H9 (cell line): ENCODE measurements around the gene PROC. TPM values are rescaled to one million over a fixed set of nuclear protein-coding genes. Genes with fewer than 3 reads are reported as not detected.

ENCODE experiments used
- DNase-seq: peaks from one replicate; pipeline ENCODE4 v3.0.0-alpha.2; 2017
- H2AFZ ChIP-seq: one replicate; pipeline ENCODE4 v1.6.1; 2013; ENCODE audit warnings: mild to moderate bottlenecking, low read length, control low read depth, moderate library complexity
- H2AK5ac ChIP-seq: 2 replicates; pipeline ENCODE4 v1.6.1; 2013; ENCODE audit warnings: low read length, control low read depth, mixed read lengths; ENCODE audit not compliant: insufficient read length
- H2BK120ac ChIP-seq: one replicate; pipeline ENCODE4 v1.6.1; 2013; ENCODE audit warnings: low read depth, mild to moderate bottlenecking, low read length, control low read depth, inconsistent platforms; ENCODE audit not compliant: poor library complexity, severe bottlenecking
- H2BK12ac ChIP-seq: 2 replicates; pipeline ENCODE4 v1.6.1; 2013; ENCODE audit warnings: low read length, control low read depth, mixed read lengths, low read depth; ENCODE audit not compliant: insufficient read length
- H2BK15ac ChIP-seq: 2 replicates; pipeline ENCODE4 v1.6.1; 2013; ENCODE audit warnings: low read depth, low read length, control low read depth
- H2BK20ac ChIP-seq: one replicate; pipeline ENCODE4 v1.6.1; 2013; ENCODE audit warnings: low read depth, mild to moderate bottlenecking, low read length, control low read depth, inconsistent platforms; ENCODE audit not compliant: poor library complexity, severe bottlenecking
- H2BK5ac ChIP-seq: 2 replicates; pipeline ENCODE4 v1.6.1; 2013; ENCODE audit warnings: low read length, control low read depth, mixed read lengths; ENCODE audit not compliant: insufficient read length
- H3K14ac ChIP-seq: 2 replicates; pipeline ENCODE4 v1.6.1; 2013; ENCODE audit warnings: low read length, control low read depth; ENCODE audit not compliant: insufficient read depth
- H3K18ac ChIP-seq: 2 replicates; pipeline ENCODE4 v1.6.1; 2013; ENCODE audit warnings: low read depth, mild to moderate bottlenecking, mixed read lengths, low read length, control low read depth; ENCODE audit not compliant: insufficient read length
- H3K23ac ChIP-seq: 2 replicates; pipeline ENCODE4 v1.6.1; 2013; ENCODE audit warnings: low read length, control low read depth, mixed read lengths, low read depth; ENCODE audit not compliant: insufficient read length
- H3K23me2 ChIP-seq: 2 replicates; pipeline ENCODE4 v1.6.1; 2013; ENCODE audit warnings: low read depth, mild to moderate bottlenecking, mixed read lengths, low read length, control low read depth; ENCODE audit not compliant: insufficient read length, poor library complexity, severe bottlenecking
- H3K27ac ChIP-seq: 2 replicates; pipeline ENCODE4 v1.5.1; 2013; ENCODE audit warnings: low read length, control low read depth, mixed read lengths, low read depth; ENCODE audit not compliant: insufficient read length
- H3K27me3 ChIP-seq: 2 replicates; pipeline ENCODE4 v1.6.1; 2013; ENCODE audit warnings: low read length, control low read depth, inconsistent platforms; ENCODE audit not compliant: insufficient read depth
- H3K4ac ChIP-seq: 2 replicates; pipeline ENCODE4 v1.6.1; 2013; ENCODE audit warnings: low read depth, mild to moderate bottlenecking, control low read depth, inconsistent platforms, low read length, moderate library complexity
- H3K4me1 ChIP-seq: 2 replicates; pipeline ENCODE4 v1.6.1; 2013; ENCODE audit warnings: low read length, control low read depth, inconsistent platforms; ENCODE audit not compliant: insufficient read depth
- H3K4me2 ChIP-seq: 2 replicates; pipeline ENCODE4 v1.6.1; 2013; ENCODE audit warnings: low read length, control low read depth, mixed read lengths; ENCODE audit not compliant: insufficient read length, insufficient read depth
- H3K56ac ChIP-seq: 2 replicates; pipeline ENCODE4 v1.6.1; 2013; ENCODE audit warnings: low read depth, mild to moderate bottlenecking, mixed read lengths, low read length, control low read depth; ENCODE audit not compliant: insufficient read length
- H3K79me1 ChIP-seq: 2 replicates; pipeline ENCODE4 v1.6.1; 2013; ENCODE audit warnings: low read depth, mild to moderate bottlenecking, moderate library complexity, low read length, control low read depth, inconsistent platforms; ENCODE audit not compliant: insufficient read depth, poor library complexity, severe bottlenecking
- H3K79me2 ChIP-seq: 2 replicates; pipeline ENCODE4 v1.6.1; 2013; ENCODE audit warnings: low read length, control low read depth, inconsistent platforms; ENCODE audit not compliant: insufficient read depth
- H3K9ac ChIP-seq: 2 replicates; pipeline ENCODE4 v1.6.1; 2013; ENCODE audit warnings: low read length, control low read depth, mixed read lengths; ENCODE audit not compliant: insufficient read length; ENCODE audit errors: extremely low read depth
- H3K9me3 ChIP-seq: one replicate; pipeline ENCODE4 v1.6.1; 2013; ENCODE audit warnings: low read depth, low read length, inconsistent platforms; ENCODE audit not compliant: control insufficient read depth
- H3T11ph ChIP-seq: one replicate; pipeline ENCODE4 v1.6.1; 2013; ENCODE audit warnings: mild to moderate bottlenecking, low read length, control low read depth, inconsistent platforms
- H4K20me1 ChIP-seq: one replicate; pipeline ENCODE4 v1.6.1; 2013; ENCODE audit not compliant: control insufficient read depth, insufficient read length, insufficient read depth
- H4K5ac ChIP-seq: 2 replicates; pipeline ENCODE4 v1.6.1; 2013; ENCODE audit warnings: low read depth, mild to moderate bottlenecking, mixed read lengths, low read length, control low read depth; ENCODE audit not compliant: insufficient read length
- H4K8ac ChIP-seq: replicated peaks from 2 replicates; pipeline ENCODE4 v1.6.1; 2013; ENCODE audit warnings: low read length, control low read depth, mixed read lengths, low read depth; ENCODE audit not compliant: insufficient read length
- H4K91ac ChIP-seq: 2 replicates; pipeline ENCODE4 v1.6.1; 2013; ENCODE audit warnings: low read depth, mild to moderate bottlenecking, moderate library complexity, mixed read lengths, low read length, control low read depth; ENCODE audit not compliant: insufficient read length
- H3K27ac Mint-ChIP-seq, 3 experiments: 2 replicates in 2 of 3; 3 replicates in 1 of 3; pipeline ENCODE4 v1.8.0; 2020 to 2021; ENCODE audit warnings: mixed read lengths in 3 of 3, mild to moderate bottlenecking in 1 of 3, moderate library complexity in 1 of 3
- H3K27me3 Mint-ChIP-seq: 2 replicates; pipeline ENCODE4 v1.8.0; 2021; ENCODE audit warnings: low read depth, mild to moderate bottlenecking, moderate library complexity, mixed read lengths
- H3K36me3 Mint-ChIP-seq, 3 experiments: 2 replicates in 2 of 3; 3 replicates in 1 of 3; pipeline ENCODE4 v1.8.0; 2020 to 2021; ENCODE audit warnings: low read depth in 3 of 3, mixed read lengths in 3 of 3; ENCODE audit not compliant: insufficient read depth in 1 of 3
- H3K4me1 Mint-ChIP-seq, 2 experiments: 2 replicates each; pipeline ENCODE4 v1.8.0; 2020; ENCODE audit warnings: mixed read lengths in 2 of 2
- H3K4me3 Mint-ChIP-seq, 2 experiments: 2 replicates in 1 of 2; 3 replicates in 1 of 2; pipeline ENCODE4 v1.8.0; 2020 to 2021; ENCODE audit warnings: mild to moderate bottlenecking in 2 of 2, mixed read lengths in 2 of 2, moderate library complexity in 1 of 2
- H3K9me3 Mint-ChIP-seq, 2 experiments: 2 replicates in 1 of 2; 3 replicates in 1 of 2; pipeline ENCODE4 v1.8.0; 2020; ENCODE audit warnings: mild to moderate bottlenecking in 2 of 2, mixed read lengths in 2 of 2, moderate library complexity in 1 of 2
- CTCF ChIP-seq: fragments of 200-600 bp; sonication (generic); conservative IDR thresholded peaks from 3 replicates; pipeline ENCODE4 v1.8.0; 2021; ENCODE audit warnings: antibody characterized with exemption, mild to moderate bottlenecking
- WGBS: extraction: QIAGEN DNeasy Blood & Tissue Kit; methylation state at CpG from one replicate; pipeline ENCODE4 v1.1.7; 2013; ENCODE audit warnings: missing lambda C conversion rate, low lambda C conversion rate, mixed read lengths; ENCODE audit not compliant: insufficient read length; ENCODE audit errors: extremely low coverage; 5-methylcytosine and 5-hydroxymethylcytosine counted together
- total RNA-seq: library from RNA; stranded (reverse); gene quantifications from 2 replicates; pipeline ENCODE4 v1.2.1, GENCODE V29; 2021

PROC gene
- total RNA-seq, 1 experiment from 2014 or later, result 0.61 TPM

- Histone ChIP-seq H3K4ac (no peak overlapping the region), H3K27ac (no peak overlapping the region), H3K79me1 (no peaks in the 10 kb centered on the region), H2AK5ac (no peak overlapping the region), H4K8ac (no peak overlapping the region), H3K79me2 (no peaks in the 10 kb centered on the region), H3K56ac (no peak overlapping the region), H3K9me3 (no peaks in the 10 kb centered on the region), H2BK12ac (no peak overlapping the region), H3K23me2 (no peaks in the 10 kb centered on the region), H3T11ph (no peak overlapping the region), H4K5ac (no peak overlapping the region), H3K9ac (no peak overlapping the region), H2BK5ac (no peak overlapping the region), H3K4me2 (no peak overlapping the region), H3K18ac (no peak overlapping the region), H4K20me1 (no peaks in the 10 kb centered on the region), H2BK120ac (no peak overlapping the region), H3K23ac (no peak overlapping the region), H2BK20ac (no peak overlapping the region), H2BK15ac (no peak overlapping the region), H3K14ac (no peak overlapping the region), H4K91ac (no peak overlapping the region), H2AFZ (no peak overlapping the region), H3K27me3 (no peaks in the 10 kb centered on the region), H3K4me1 (no peaks in the 10 kb centered on the region)
- DNase-seq, result no peak
- WGBS, result no CpG with 5 or more reads among the region's 6 CpGs
- Mint-ChIP-seq H3K36me3 (no peaks in the 10 kb centered on the region; a peak in 1 of 7 replicates), H3K27me3 (peaks cover 4% of the 10 kb centered on the region; the same call in 1 of the 2 replicates), H3K4me1 (peaks cover 3 to 10% of the 10 kb centered on the region in 2 experiments), H3K4me3 (no peak overlapping the region), H3K27ac (no peak overlapping the region), H3K9me3 (peaks cover 0 to 4% of the 10 kb centered on the region in 2 experiments; a peak in 1 of 5 replicates)
- no peak for TF ChIP-seq CTCF
Measured at GRCh38 chr2:127434515-127434914, 16.3 kb downstream of the PROC start.
